H1 (cell line): ENCODE results near the gene ALDH5A1. TPM values are rescaled to one million over a fixed set of nuclear protein-coding genes. Genes with fewer than 3 reads are reported as not detected.

ENCODE experiments used
- BACH1 ChIP-seq: IDR thresholded peaks from 2 replicates; pipeline ENCODE4 v1.6.1; 2012; ENCODE audit warnings: low read length, improper control_type of control experiment
- BCL11A ChIP-seq, 2 experiments: IDR thresholded peaks; one replicate each; pipeline ENCODE4 v1.6.1; 2011; ENCODE audit warnings: low read depth in 2 of 2, low read length in 2 of 2, mild to moderate bottlenecking in 2 of 2
- CREB1 ChIP-seq: IDR thresholded peaks from 2 replicates; pipeline ENCODE4 v1.6.1; 2012; ENCODE audit warnings: inconsistent platforms
- E2F6 ChIP-seq: IDR thresholded peaks from 2 replicates; pipeline ENCODE4 v1.6.1; 2012; ENCODE audit warnings: inconsistent platforms
- EGR1 ChIP-seq: IDR thresholded peaks from 2 replicates; pipeline ENCODE4 v1.6.1; 2011; ENCODE audit warnings: low read depth, low read length, borderline replicate concordance
- EZH2 ChIP-seq: fragments of 200-600 bp; sonication (generic); IDR thresholded peaks from 2 replicates; pipeline ENCODE4 v1.7.1; 2012; ENCODE audit warnings: low read depth, mild to moderate bottlenecking, moderate library complexity, low read length, inconsistent platforms; ENCODE audit not compliant: severe bottlenecking
- GABPA ChIP-seq: IDR thresholded peaks from 2 replicates; pipeline ENCODE4 v1.6.1; 2011; ENCODE audit warnings: mild to moderate bottlenecking, low read length, moderate library complexity, borderline replicate concordance; ENCODE audit not compliant: insufficient read depth
- KDM4A ChIP-seq: IDR thresholded peaks from one replicate; pipeline ENCODE4 v1.7.1; 2012; ENCODE audit warnings: low read depth, mild to moderate bottlenecking, moderate library complexity, low read length, inconsistent platforms; ENCODE audit not compliant: severe bottlenecking
- PHF8 ChIP-seq: fragments of 200-600 bp; sonication (generic); conservative IDR thresholded peaks from 2 replicates; pipeline ENCODE4 v1.7.1; 2012; ENCODE audit warnings: low read depth, mild to moderate bottlenecking, inconsistent platforms, low read length, moderate library complexity
- POLR2A ChIP-seq, 2 experiments: IDR thresholded peaks; 1 replicate in 1 of 2; 2 replicates in 1 of 2; pipeline ENCODE4 v1.6.1; 2011; ENCODE audit warnings: low read depth in 2 of 2, low read length in 2 of 2, mild to moderate bottlenecking in 2 of 2; ENCODE audit errors: control extremely low read depth in 1 of 2
- RAD21 ChIP-seq, 2 experiments: IDR thresholded peaks in 1 of 2; conservative IDR thresholded peaks in 1 of 2; 2 replicates each; pipeline ENCODE4 v1.6.1; 2011; ENCODE audit warnings: low read depth in 2 of 2, low read length in 2 of 2, improper control_type of control experiment in 1 of 2, inconsistent platforms in 1 of 2, mild to moderate bottlenecking in 1 of 2, moderate library complexity in 1 of 2
- RBBP5 ChIP-seq: IDR thresholded peaks from 2 replicates; pipeline ENCODE4 v1.7.1; 2012; ENCODE audit warnings: low read depth, mild to moderate bottlenecking, inconsistent platforms, low read length, moderate library complexity, borderline replicate concordance
- RNF2 ChIP-seq: fragments of 200-900, 300-1000 bp; sonication (generic); IDR thresholded peaks from 2 replicates; pipeline ENCODE4 v1.7.1; 2016; ENCODE audit warnings: borderline replicate concordance, low read depth, mild to moderate bottlenecking, antibody characterized with exemption, low read length; ENCODE audit not compliant: poor library complexity, severe bottlenecking; ENCODE audit errors: missing control alignments
- SIX5 ChIP-seq: IDR thresholded peaks from 2 replicates; pipeline ENCODE4 v1.6.1; 2011; ENCODE audit warnings: mild to moderate bottlenecking, low read depth, low read length
- SUZ12 ChIP-seq: fragments of 200-600 bp; sonication (generic); IDR thresholded peaks from 2 replicates; pipeline ENCODE4 v1.6.1; 2012; ENCODE audit warnings: mild to moderate bottlenecking, inconsistent platforms, low read length, moderate library complexity, mixed read lengths
- TAF1 ChIP-seq: IDR thresholded peaks from 2 replicates; pipeline ENCODE4 v1.6.1; 2011; ENCODE audit warnings: mild to moderate bottlenecking, low read depth, low read length
- TAF7 ChIP-seq: optimal IDR thresholded peaks from 2 replicates; pipeline ENCODE3; 2011; ENCODE audit warnings: low read depth, mild to moderate bottlenecking, inconsistent platforms, low read length, moderate library complexity, borderline replicate concordance
- TBP ChIP-seq: IDR thresholded peaks from 2 replicates; pipeline ENCODE4 v1.6.1; 2011; ENCODE audit warnings: low read depth, low read length, improper control_type of control experiment
- YY1 ChIP-seq: IDR thresholded peaks from 2 replicates; pipeline ENCODE4 v1.6.1; 2011; ENCODE audit warnings: low read depth, mild to moderate bottlenecking, low read length
- polyA plus RNA-seq, 7 experiments: library from polyadenylated mRNA; depleted of rRNA in 3 of 7; stranded (reverse) in 5 of 7; unstranded in 2 of 7; fragments of >200 nt in 5 of 7; fragments of 200-250 nt in 2 of 7; gene quantifications; 1 replicate in 5 of 7; 2 replicates in 1 of 7; 4 replicates in 1 of 7; pipeline versions ENCODE4 v1.2.1 to v1.2.3, GENCODE V29; 2011 to 2013; ENCODE audit warnings: missing spikeins in 2 of 7, mixed read lengths in 2 of 7
- total RNA-seq: library from RNA; stranded (reverse); fragmentation: NEBNext Ultra II Directional; extraction: Animal tissue kit (Norgen Biotek cat#: 25700); gene quantifications from 2 replicates; pipeline ENCODE4 v1.2.1, GENCODE V29; 2021
- TF ChIP-seq, protein P1 (sequence below): IDR thresholded peaks from 2 replicates; pipeline ENCODE4 v1.6.1; 2012; ENCODE audit warnings: inconsistent platforms

Gene ALDH5A1
- total and polyA plus RNA-seq, 2 of the 8 experiments (the other 6 are each of a cell fraction or from before 2014, with no cell fraction given): 1.5 to 2.4 TPM

GRCh38 chr6:24494821-24495795 is at the start of gene ALDH5A1 (continued):
- TF ChIP-seq EZH2 (peak; percentile 19), TBP (peak; percentile 74; the same call in 1 of the 2 replicates), RAD21 (IDR thresholded peaks at IDR 0.05 in 1 of 2, conservative IDR thresholded peaks at IDR 0.05 in 1 of 2; ENCODE audit: low read depth in 2 of 2, low read length in 2 of 2) (peak; percentile 50 to 65), RNF2 (no peak), KDM4A (peak; percentile 57), POLR2A (IDR thresholded peaks at IDR 0.05; ENCODE audit: control extremely low read depth in 1 of 2, low read depth in 2 of 2, low read length in 2 of 2) (peak in 1 of 2 experiments; percentile 12; a peak in 1 of 3 replicates), YY1 (peak; percentile 22; the same call in 1 of the 2 replicates), E2F6 (peak; percentile 2; the same call in 1 of the 2 replicates), BACH1 (0 out of 2 replicates have a peak, but pooled peaks have one; percentile 18), TAF7 (no peak), RBBP5 (peak; percentile 49), GABPA (peak; percentile 46; the same call in 1 of the 2 replicates), SIX5 (no peak), BCL11A (IDR thresholded peaks at IDR 0.05; ENCODE audit: low read depth in 2 of 2, low read length in 2 of 2) (no peak), CREB1 (peak; percentile 24; the same call in 1 of the 2 replicates), PHF8 (peak; percentile 34; the same call in 1 of the 2 replicates), SUZ12 (peak; percentile 33; the same call in 1 of the 2 replicates), EGR1 (peak; percentile 89), TAF1 (peak; percentile 52; the same call in 1 of the 2 replicates)
- TF ChIP-seq, protein P1, sequence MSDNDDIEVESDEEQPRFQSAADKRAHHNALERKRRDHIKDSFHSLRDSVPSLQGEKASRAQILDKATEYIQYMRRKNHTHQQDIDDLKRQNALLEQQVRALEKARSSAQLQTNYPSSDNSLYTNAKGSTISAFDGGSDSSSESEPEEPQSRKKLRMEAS: peak; percentile 75
